Measurements from ENCODE around the gene BIN2.
"Not testable (repeated sequence)": the region's sequence is repeated elsewhere in the genome, so short reads cannot be mapped to it uniquely, and the experiment has no call there.

DNA sequence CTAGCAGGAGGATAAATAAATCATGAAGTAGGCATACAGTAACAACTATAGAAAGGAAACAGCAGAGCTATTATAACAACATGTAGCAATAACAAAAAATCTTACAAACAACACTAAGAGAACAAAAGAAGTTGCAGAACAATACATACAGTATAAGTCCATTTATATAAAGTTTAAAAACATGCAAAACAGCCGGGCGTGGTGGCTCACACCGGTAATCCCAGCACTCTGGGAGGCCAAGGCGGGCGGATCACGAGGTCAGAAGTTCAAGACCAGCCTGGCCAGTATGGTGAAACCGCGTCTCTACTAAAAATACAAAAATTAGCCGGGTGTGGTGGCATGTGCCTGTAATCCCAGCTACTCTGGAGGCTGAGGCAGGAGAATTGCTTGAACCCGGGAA, 29.9 kb downstream of the BIN2 start:
- TF ChIP-seq CTCF (conservative IDR thresholded peaks at IDR 0.05; ENCODE audit: low read depth in 2 of 2); EZH2phosphoT487 (IDR thresholded peaks at IDR 0.05; ENCODE audit: unreplicated experiment); POLR2AphosphoS5 (IDR thresholded peaks at IDR 0.05; ENCODE audit: low read depth); CREB1 (CRISPR knock-in tag; IDR thresholded peaks at IDR 0.05; ENCODE audit: low read depth): not testable (repeated sequence)
- TF ChIP-seq, protein P1, sequence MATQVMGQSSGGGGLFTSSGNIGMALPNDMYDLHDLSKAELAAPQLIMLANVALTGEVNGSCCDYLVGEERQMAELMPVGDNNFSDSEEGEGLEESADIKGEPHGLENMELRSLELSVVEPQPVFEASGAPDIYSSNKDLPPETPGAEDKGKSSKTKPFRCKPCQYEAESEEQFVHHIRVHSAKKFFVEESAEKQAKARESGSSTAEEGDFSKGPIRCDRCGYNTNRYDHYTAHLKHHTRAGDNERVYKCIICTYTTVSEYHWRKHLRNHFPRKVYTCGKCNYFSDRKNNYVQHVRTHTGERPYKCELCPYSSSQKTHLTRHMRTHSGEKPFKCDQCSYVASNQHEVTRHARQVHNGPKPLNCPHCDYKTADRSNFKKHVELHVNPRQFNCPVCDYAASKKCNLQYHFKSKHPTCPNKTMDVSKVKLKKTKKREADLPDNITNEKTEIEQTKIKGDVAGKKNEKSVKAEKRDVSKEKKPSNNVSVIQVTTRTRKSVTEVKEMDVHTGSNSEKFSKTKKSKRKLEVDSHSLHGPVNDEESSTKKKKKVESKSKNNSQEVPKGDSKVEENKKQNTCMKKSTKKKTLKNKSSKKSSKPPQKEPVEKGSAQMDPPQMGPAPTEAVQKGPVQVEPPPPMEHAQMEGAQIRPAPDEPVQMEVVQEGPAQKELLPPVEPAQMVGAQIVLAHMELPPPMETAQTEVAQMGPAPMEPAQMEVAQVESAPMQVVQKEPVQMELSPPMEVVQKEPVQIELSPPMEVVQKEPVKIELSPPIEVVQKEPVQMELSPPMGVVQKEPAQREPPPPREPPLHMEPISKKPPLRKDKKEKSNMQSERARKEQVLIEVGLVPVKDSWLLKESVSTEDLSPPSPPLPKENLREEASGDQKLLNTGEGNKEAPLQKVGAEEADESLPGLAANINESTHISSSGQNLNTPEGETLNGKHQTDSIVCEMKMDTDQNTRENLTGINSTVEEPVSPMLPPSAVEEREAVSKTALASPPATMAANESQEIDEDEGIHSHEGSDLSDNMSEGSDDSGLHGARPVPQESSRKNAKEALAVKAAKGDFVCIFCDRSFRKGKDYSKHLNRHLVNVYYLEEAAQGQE (IDR thresholded peaks at IDR 0.05; ENCODE audit: unreplicated experiment) = not testable (repeated sequence)
- TF ChIP-seq, protein P2, sequence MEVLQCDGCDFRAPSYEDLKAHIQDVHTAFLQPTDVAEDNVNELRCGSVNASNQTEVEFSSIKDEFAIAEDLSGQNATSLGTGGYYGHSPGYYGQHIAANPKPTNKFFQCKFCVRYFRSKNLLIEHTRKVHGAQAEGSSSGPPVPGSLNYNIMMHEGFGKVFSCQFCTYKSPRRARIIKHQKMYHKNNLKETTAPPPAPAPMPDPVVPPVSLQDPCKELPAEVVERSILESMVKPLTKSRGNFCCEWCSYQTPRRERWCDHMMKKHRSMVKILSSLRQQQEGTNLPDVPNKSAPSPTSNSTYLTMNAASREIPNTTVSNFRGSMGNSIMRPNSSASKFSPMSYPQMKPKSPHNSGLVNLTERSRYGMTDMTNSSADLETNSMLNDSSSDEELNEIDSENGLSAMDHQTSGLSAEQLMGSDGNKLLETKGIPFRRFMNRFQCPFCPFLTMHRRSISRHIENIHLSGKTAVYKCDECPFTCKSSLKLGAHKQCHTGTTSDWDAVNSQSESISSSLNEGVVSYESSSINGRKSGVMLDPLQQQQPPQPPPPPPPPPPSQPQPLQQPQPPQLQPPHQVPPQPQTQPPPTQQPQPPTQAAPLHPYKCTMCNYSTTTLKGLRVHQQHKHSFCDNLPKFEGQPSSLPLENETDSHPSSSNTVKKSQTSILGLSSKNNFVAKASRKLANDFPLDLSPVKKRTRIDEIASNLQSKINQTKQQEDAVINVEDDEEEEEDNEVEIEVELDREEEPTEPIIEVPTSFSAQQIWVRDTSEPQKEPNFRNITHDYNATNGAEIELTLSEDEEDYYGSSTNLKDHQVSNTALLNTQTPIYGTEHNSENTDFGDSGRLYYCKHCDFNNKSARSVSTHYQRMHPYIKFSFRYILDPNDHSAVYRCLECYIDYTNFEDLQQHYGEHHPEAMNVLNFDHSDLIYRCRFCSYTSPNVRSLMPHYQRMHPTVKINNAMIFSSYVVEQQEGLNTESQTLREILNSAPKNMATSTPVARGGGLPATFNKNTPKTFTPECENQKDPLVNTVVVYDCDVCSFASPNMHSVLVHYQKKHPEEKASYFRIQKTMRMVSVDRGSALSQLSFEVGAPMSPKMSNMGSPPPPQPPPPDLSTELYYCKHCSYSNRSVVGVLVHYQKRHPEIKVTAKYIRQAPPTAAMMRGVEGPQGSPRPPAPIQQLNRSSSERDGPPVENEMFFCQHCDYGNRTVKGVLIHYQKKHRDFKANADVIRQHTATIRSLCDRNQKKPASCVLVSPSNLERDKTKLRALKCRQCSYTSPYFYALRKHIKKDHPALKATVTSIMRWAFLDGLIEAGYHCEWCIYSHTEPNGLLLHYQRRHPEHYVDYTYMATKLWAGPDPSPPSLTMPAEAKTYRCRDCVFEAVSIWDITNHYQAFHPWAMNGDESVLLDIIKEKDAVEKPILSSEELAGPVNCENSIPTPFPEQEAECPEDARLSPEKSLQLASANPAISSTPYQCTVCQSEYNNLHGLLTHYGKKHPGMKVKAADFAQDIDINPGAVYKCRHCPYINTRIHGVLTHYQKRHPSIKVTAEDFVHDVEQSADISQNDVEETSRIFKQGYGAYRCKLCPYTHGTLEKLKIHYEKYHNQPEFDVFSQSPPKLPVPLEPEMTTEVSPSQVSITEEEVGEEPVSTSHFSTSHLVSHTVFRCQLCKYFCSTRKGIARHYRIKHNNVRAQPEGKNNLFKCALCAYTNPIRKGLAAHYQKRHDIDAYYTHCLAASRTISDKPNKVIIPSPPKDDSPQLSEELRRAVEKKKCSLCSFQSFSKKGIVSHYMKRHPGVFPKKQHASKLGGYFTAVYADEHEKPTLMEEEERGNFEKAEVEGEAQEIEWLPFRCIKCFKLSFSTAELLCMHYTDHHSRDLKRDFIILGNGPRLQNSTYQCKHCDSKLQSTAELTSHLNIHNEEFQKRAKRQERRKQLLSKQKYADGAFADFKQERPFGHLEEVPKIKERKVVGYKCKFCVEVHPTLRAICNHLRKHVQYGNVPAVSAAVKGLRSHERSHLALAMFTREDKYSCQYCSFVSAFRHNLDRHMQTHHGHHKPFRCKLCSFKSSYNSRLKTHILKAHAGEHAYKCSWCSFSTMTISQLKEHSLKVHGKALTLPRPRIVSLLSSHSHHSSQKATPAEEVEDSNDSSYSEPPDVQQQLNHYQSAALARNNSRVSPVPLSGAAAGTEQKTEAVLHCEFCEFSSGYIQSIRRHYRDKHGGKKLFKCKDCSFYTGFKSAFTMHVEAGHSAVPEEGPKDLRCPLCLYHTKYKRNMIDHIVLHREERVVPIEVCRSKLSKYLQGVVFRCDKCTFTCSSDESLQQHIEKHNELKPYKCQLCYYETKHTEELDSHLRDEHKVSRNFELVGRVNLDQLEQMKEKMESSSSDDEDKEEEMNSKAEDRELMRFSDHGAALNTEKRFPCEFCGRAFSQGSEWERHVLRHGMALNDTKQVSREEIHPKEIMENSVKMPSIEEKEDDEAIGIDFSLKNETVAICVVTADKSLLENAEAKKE (CRISPR knock-in tag; IDR thresholded peaks at IDR 0.05) = not testable (repeated sequence)

All from GM23338 (cell line).